ENCODE results near the gene MKI67. TPM values are rescaled to one million over a fixed set of nuclear protein-coding genes. Genes with fewer than 3 reads are reported as not detected.
"Not testable (repeated sequence)": the region's sequence is repeated elsewhere in the genome, so short reads cannot be mapped to it uniquely, and the experiment has no call there.

Gene MKI67
- total RNA-seq, 1 donor from 2014 or later, result 140 TPM

GRCh38 chr10:128169811-128170379 is 43.7 kb upstream of the MKI67 start:
- no peak overlapping the region for H3K27ac Mint-ChIP-seq (ENCODE audit: unreplicated experiment)
- no peak for DNase-seq (ENCODE audit: low read depth, low spot score)
- H3K36me3 Mint-ChIP-seq (ENCODE audit: low read depth), result peaks cover 16% of the 10 kb centered on the region
- H3K27me3 Mint-ChIP-seq (ENCODE audit: low read depth), result peaks cover 11% of the 10 kb centered on the region
- H3K4me1 Mint-ChIP-seq, result peaks cover 41% of the 10 kb centered on the region
- H3K9me3 Mint-ChIP-seq, result peaks cover 16% of the 10 kb centered on the region
- no peak overlapping the region for H3K4me3 Mint-ChIP-seq
- TF ChIP-seq CTCF (conservative IDR thresholded peaks at IDR 0.05), result no peak

GRCh38 chr10:128167926-128168520 is 41.8 kb upstream of the MKI67 start:
- Mint-ChIP-seq H3K27ac (ENCODE audit: unreplicated experiment) (no peak overlapping the region), H3K4me3 (no peak overlapping the region), H3K36me3 (ENCODE audit: low read depth) (peaks cover 7% of the 10 kb centered on the region), H3K9me3 (peaks cover 11% of the 10 kb centered on the region), H3K4me1 (peaks cover 43% of the 10 kb centered on the region), H3K27me3 (ENCODE audit: low read depth) (peaks cover 21% of the 10 kb centered on the region)
- no peak for TF ChIP-seq CTCF (conservative IDR thresholded peaks at IDR 0.05)
- DNase-seq (ENCODE audit: low read depth, low spot score), result no peak

- H3K27ac Mint-ChIP-seq (ENCODE audit: unreplicated experiment); DNase-seq (ENCODE audit: low read depth, low spot score); H3K9me3 Mint-ChIP-seq; H3K36me3 Mint-ChIP-seq (ENCODE audit: low read depth); H3K4me3 Mint-ChIP-seq: not testable (repeated sequence)
- Mint-ChIP-seq H3K4me1 (peaks cover 43% of the 10 kb centered on the region), H3K27me3 (ENCODE audit: low read depth) (peaks cover 22% of the 10 kb centered on the region)
These were observed 40.9 kb upstream of the MKI67 start for GRCh38 chr10:128167123-128167522.

GRCh38 chr10:128166151-128166550 is 39.9 kb upstream of the MKI67 start:
- peaks cover 27% of the 10 kb centered on the region for H3K27me3 Mint-ChIP-seq (ENCODE audit: low read depth)
- no peak for DNase-seq (ENCODE audit: low read depth, low spot score)
- peaks cover 3% of the 10 kb centered on the region for H3K9me3 Mint-ChIP-seq
- no peaks in the 10 kb centered on the region for H3K36me3 Mint-ChIP-seq (ENCODE audit: low read depth)
- TF ChIP-seq CTCF (conservative IDR thresholded peaks at IDR 0.05), result no peak
- H3K4me1 Mint-ChIP-seq, result peaks cover 43% of the 10 kb centered on the region
- no peak overlapping the region for H3K27ac Mint-ChIP-seq (ENCODE audit: unreplicated experiment)
- H3K4me3 Mint-ChIP-seq, result no peak overlapping the region

- no peak for TF ChIP-seq CTCF (conservative IDR thresholded peaks at IDR 0.05)
- H3K27ac Mint-ChIP-seq (ENCODE audit: unreplicated experiment), result no peak overlapping the region
- peaks cover 3% of the 10 kb centered on the region for H3K9me3 Mint-ChIP-seq
- H3K4me1 Mint-ChIP-seq, result peaks cover 43% of the 10 kb centered on the region
- no peak for DNase-seq (ENCODE audit: low read depth, low spot score)
- H3K4me3 Mint-ChIP-seq, result no peak overlapping the region
- H3K36me3 Mint-ChIP-seq (ENCODE audit: low read depth), result no peaks in the 10 kb centered on the region
- H3K27me3 Mint-ChIP-seq (ENCODE audit: low read depth), result peaks cover 30% of the 10 kb centered on the region
These were observed 39.3 kb upstream of the MKI67 start for GRCh38 chr10:128165536-128165935.

GRCh38 chr10:128163701-128164100 is 37.5 kb upstream of the MKI67 start:
- TF ChIP-seq CTCF (conservative IDR thresholded peaks at IDR 0.05), result no peak
- no peaks in the 10 kb centered on the region for H3K36me3 Mint-ChIP-seq (ENCODE audit: low read depth)
- peaks cover 28% of the 10 kb centered on the region for H3K4me1 Mint-ChIP-seq
- no peak overlapping the region for H3K4me3 Mint-ChIP-seq
- no peak overlapping the region for H3K27ac Mint-ChIP-seq (ENCODE audit: unreplicated experiment)
- no peak for DNase-seq (ENCODE audit: low read depth, low spot score)
- H3K27me3 Mint-ChIP-seq (ENCODE audit: low read depth), result peaks cover 31% of the 10 kb centered on the region
- H3K9me3 Mint-ChIP-seq, result peaks cover 3% of the 10 kb centered on the region
